HG03159 (cell line): ENCODE results near the gene RTL1.

Experiments
- ATAC-seq: cut with Tn5 transposase; IDR thresholded peaks from one replicate; pipeline ENCODE4 v1.9.1; 2021; ENCODE audit warnings: mild to moderate bottlenecking, moderate library complexity; ENCODE audit not compliant: unreplicated experiment

The RTL1 gene

GRCh38 chr14:100836311-100836805 is 67.2 kb downstream of the RTL1 start:
- ATAC-seq, result no peak

DNA sequence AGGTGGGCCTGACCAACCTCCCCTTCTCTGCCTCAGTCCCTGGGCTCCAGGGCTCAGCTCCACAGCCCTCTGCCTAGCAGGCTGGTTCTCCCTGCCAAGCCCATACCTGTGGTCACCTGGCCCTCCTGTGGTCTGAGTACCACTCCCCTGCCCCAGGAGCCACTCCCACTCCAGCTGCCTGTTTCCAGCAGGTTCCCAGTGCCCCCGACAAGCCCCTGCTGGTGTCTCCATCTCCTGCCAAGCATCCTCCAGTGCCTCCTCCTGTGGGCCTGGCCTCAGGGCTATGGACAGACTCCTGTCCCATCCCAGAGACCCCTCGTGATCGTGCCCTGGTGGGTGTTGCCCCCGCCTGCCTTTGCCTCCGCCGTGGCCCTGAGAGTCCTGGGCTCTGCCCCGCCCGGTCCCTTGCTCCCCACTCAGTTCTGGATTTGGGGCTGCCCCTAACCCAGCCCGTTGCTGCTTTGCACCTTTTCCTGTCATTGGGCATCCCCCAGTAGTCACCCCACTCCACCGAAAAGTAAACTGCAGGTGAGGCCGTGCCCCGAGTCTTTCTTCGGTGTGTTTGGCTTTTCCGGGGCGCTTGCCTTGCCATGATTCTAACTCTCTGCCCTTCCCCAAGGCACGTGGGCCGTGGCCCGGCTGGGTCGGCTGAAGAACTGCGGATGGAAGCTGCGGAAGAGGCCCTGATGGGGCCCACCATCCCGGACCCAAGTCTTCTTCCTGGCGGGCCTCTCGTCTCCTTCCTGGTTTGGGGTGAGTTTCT is 67.8 kb downstream of the RTL1 start:
- no peak for ATAC-seq

DNA sequence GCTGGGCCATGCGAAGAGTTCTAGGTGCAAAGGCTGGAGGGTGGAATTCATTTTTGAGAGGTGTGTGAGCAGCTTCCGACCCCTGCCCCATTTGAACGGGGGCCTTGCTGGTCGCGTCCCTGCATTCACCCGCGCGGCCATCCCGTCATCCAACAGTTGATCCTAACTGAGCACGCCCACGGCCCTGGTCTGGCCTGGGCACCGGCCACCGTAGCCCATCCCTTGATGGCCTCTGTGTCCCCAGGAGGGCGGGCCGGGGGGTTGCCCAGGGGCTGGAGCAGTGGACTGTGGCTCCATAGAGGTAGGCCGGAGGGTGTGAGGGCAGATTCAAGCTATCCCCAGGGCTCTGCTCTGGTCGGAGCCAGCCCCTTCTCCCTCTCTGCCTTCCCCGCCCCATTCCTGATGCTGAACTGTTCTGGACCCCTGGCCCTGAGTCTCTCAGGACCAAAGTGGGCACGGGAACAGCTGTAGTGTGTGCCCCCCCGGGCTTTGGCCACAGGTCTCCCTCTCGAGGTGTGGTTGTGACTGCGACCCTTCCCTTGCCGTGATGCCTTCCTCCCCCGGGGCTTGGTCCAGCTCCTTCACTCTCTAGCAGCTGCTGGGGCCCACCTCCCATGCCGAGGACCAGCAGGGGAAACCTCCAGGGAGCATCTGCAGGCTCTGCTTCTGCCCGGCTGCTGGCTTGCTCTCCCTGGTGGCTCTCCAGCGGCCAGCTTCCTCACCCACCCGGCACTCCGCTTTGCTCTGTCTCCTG is 68.6 kb downstream of the RTL1 start:
- no peak for ATAC-seq

- ATAC-seq, result no peak
These were observed 69.3 kb downstream of the RTL1 start for GRCh38 chr14:100834082-100834793.

DNA sequence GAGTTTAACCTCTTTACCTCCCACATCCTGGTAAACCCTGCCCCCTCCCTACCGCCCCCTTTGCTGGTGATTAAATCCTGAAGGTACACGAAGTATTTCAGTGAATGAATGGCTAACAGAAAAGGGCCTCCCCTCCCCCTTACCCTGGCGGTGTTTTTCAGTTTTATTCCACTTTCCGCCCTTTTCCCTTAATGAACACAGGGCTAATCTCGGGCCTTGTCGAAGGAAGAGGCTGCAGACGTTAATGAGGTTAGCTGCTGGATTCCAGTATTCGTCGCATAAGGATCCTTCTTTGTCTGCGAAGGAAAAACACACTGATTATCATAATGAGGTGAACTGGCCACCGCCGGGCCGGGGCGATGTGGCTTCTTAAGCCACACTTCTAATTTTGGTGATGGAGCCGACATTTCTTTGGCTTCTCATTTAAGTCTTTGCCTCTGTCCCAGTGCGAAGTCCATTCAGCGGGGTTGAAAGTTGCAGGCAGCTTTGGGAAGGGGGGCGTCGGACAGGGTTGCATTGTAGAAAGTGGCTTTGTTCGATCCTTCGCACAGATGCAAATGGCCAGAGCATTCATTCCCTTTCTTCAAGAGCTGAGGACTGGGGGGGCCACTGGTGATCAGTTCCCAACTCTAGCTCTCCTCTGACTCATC is 71.1 kb downstream of the RTL1 start:
- ATAC-seq, result no peak

- no peak for ATAC-seq
These were observed 72.8 kb downstream of the RTL1 start for GRCh38 chr14:100830681-100831080.
